HepG2 (cell line): ENCODE measurements around the gene TTC24. TPM values are rescaled to one million over a fixed set of nuclear protein-coding genes. Genes with fewer than 3 reads are reported as not detected.

Source experiments
- ATAC-seq: fragments of 200-7000 bp; cut with Tn5 transposase; 3 replicates; pipeline ENCODE4 v1.9.1; 2020; ENCODE audit warnings: mild to moderate bottlenecking, moderate library complexity
- BruUV-seq: library from RNA; stranded (reverse); fragments of 400-500 nt; replicated peaks from 2 replicates; lab custom pipeline; 2021; lab: Mats Ljungman, UMichigan
- CTCF ChIA-PET: fragments of 300-600 bp; formaldehyde crosslinking; extraction: SDS; loops from one replicate; lab custom pipeline; 2021; ENCODE audit warnings: low total read pairs, inconsistent platforms, low intra/inter-chr PET ratio; lab: Yijun Ruan, JAX
- POLR2A ChIA-PET: fragments of 350-600 bp; sonication (Branson Sonifier 250); formaldehyde crosslinking; loops from one replicate; lab custom pipeline; 2020; ENCODE audit warnings: antibody characterized with exemption, inconsistent platforms; lab: Yijun Ruan, JAX
- DNase-seq: peaks from one replicate; pipeline ENCODE4 v3.0.0-alpha.2; 2015; ENCODE audit warnings: low spot score
- FAIRE-seq: peaks from 3 replicates; lab custom pipeline; 2011; peaks lifted over from hg19 to GRCh38; lab: Jason Lieb, UNC
- H2AFZ ChIP-seq: one replicate; pipeline ENCODE4 v1.6.1; 2011; ENCODE audit warnings: low read length, inconsistent platforms
- H3K27ac ChIP-seq: fragments of 300-600 bp; 3 replicates; pipeline ENCODE4 v1.8.0; 2011; ENCODE audit warnings: mixed run types, mild to moderate bottlenecking, mixed read lengths, low read length, inconsistent platforms; ENCODE audit not compliant: insufficient read depth; ENCODE audit errors: extremely low read length
- H3K27me3 ChIP-seq, 2 experiments: fragments of 200-600 bp in 1 of 2; 2 replicates in 1 of 2; 3 replicates in 1 of 2; pipeline versions ENCODE4 v1.6.0 to v1.8.0; 2011; ENCODE audit warnings: low read length in 2 of 2, mild to moderate bottlenecking in 2 of 2, moderate library complexity in 2 of 2, inconsistent platforms in 1 of 2; ENCODE audit not compliant: insufficient read depth in 2 of 2, control insufficient read depth in 1 of 2
- H3K36me3 ChIP-seq, 2 experiments: fragments of 200-600 bp in 1 of 2; replicated peaks in 1 of 2; 2 replicates in 1 of 2; 3 replicates in 1 of 2; pipeline versions ENCODE4 v1.5.1 to v1.8.0; 2011; ENCODE audit warnings: low read length in 2 of 2, inconsistent platforms in 1 of 2; ENCODE audit not compliant: insufficient read depth in 2 of 2, control insufficient read depth in 1 of 2
- H3K4me1 ChIP-seq: 2 replicates; pipeline ENCODE4 v1.5.1; 2012; ENCODE audit warnings: low read length, inconsistent platforms; ENCODE audit not compliant: insufficient read depth
- H3K4me2 ChIP-seq: 2 replicates; pipeline ENCODE4 v1.6.0; 2011; ENCODE audit warnings: low read depth, low read length, inconsistent platforms
- H3K4me3 ChIP-seq, 3 experiments: fragments of 200-600 bp in 1 of 3; sonication (generic), shearing (Covaris generic) in 1 of 3; replicated peaks in 1 of 3; 2 replicates each; pipeline ENCODE4 v1.5.1; 2011 to 2016; ENCODE audit warnings: low read length in 3 of 3, inconsistent platforms in 2 of 3, low read depth in 2 of 3, mild to moderate bottlenecking in 2 of 3, control low read depth in 1 of 3, mixed read lengths in 1 of 3; ENCODE audit not compliant: insufficient read depth in 1 of 3
- H3K79me2 ChIP-seq: one replicate; pipeline ENCODE4 v1.6.1; 2011; ENCODE audit warnings: low read length, inconsistent platforms; ENCODE audit not compliant: insufficient read depth
- H3K9ac ChIP-seq: 2 replicates; pipeline ENCODE4 v1.6.0; 2011; ENCODE audit warnings: mild to moderate bottlenecking, low read depth, low read length, inconsistent platforms; ENCODE audit not compliant: insufficient read depth
- H3K9me3 ChIP-seq: 2 replicates; pipeline ENCODE4 v1.5.1; 2012; ENCODE audit warnings: mild to moderate bottlenecking, low read length
- H4K20me1 ChIP-seq: 2 replicates; pipeline ENCODE4 v1.6.0; 2011; ENCODE audit warnings: inconsistent platforms, mild to moderate bottlenecking, low read length, moderate library complexity; ENCODE audit not compliant: insufficient read depth
- EZH2 ChIP-seq: conservative IDR thresholded peaks from 2 replicates; pipeline ENCODE4 v1.6.1; 2012; ENCODE audit warnings: mild to moderate bottlenecking, low read depth, low read length, moderate library complexity
- GPBP1L1 ChIP-seq: sonication (generic); formaldehyde crosslinking; IDR thresholded peaks from 2 replicates; pipeline ENCODE4 v1.5.0; 2020; ENCODE audit warnings: mild to moderate bottlenecking, missing genetic modification reagents
- HNF4A ChIP-seq: sonication (generic); formaldehyde crosslinking; IDR thresholded peaks from 2 replicates; pipeline ENCODE4 v1.4.0; 2020; ENCODE audit warnings: missing genetic modification reagents
- HNRNPL ChIP-seq: fragments of 200-400 bp; formaldehyde crosslinking; IDR thresholded peaks from 2 replicates; pipeline ENCODE4 v1.6.1; 2017; ENCODE audit warnings: mild to moderate bottlenecking, low read depth, low read length
- JARID2 ChIP-seq: sonication (generic); formaldehyde crosslinking; IDR thresholded peaks from 2 replicates; pipeline ENCODE4 v1.8.1; 2023; ENCODE audit warnings: missing genetic modification reagents, inconsistent platforms; ENCODE audit not compliant: insufficient replicate concordance
- NRL ChIP-seq: sonication (generic); formaldehyde crosslinking; IDR thresholded peaks from 2 replicates; pipeline ENCODE4 v1.5.0; 2020; ENCODE audit warnings: missing genetic modification reagents, mild to moderate bottlenecking, moderate library complexity, borderline replicate concordance
- SUZ12 ChIP-seq: fragments of 150-350 bp; IDR thresholded peaks from 2 replicates; pipeline ENCODE4 v1.6.1; 2014; ENCODE audit warnings: low read depth, low read length
- TAF1 ChIP-seq: sonication (generic); formaldehyde crosslinking; IDR thresholded peaks from 2 replicates; pipeline ENCODE4 v1.4.0; 2020; ENCODE audit warnings: missing genetic modification reagents
- XRCC5 ChIP-seq: fragments of 200-400 bp; formaldehyde crosslinking; optimal IDR thresholded peaks from 2 replicates; pipeline ENCODE3; 2017; ENCODE audit warnings: mild to moderate bottlenecking, low read length
- ZBTB34 ChIP-seq: sonication (generic); formaldehyde crosslinking; IDR thresholded peaks from 2 replicates; pipeline ENCODE4 v1.8.0; 2022; ENCODE audit warnings: mild to moderate bottlenecking, missing genetic modification reagents
- ZMYM3 ChIP-seq: sonication (generic); formaldehyde crosslinking; IDR thresholded peaks from 2 replicates; pipeline ENCODE4 v1.5.1; 2020; ENCODE audit warnings: mild to moderate bottlenecking, missing genetic modification reagents
- ZNF562 ChIP-seq: sonication (generic); formaldehyde crosslinking; IDR thresholded peaks from 2 replicates; pipeline ENCODE4 v1.8.0; 2022; ENCODE audit warnings: missing genetic modification reagents, borderline replicate concordance
- ZNF567 ChIP-seq: sonication (generic); formaldehyde crosslinking; IDR thresholded peaks from 2 replicates; pipeline ENCODE4 v1.8.1; 2023; ENCODE audit warnings: mild to moderate bottlenecking, missing genetic modification reagents, borderline replicate concordance
- ZNF687 ChIP-seq: sonication (generic); formaldehyde crosslinking; IDR thresholded peaks from 2 replicates; pipeline ENCODE4 v1.5.1; 2020; ENCODE audit warnings: mild to moderate bottlenecking, missing genetic modification reagents, moderate library complexity
- WGBS: methylation state at CpG from one replicate; pipeline ENCODE4 v1.1.6; 2017; ENCODE audit warnings: low lambda C conversion rate; 5-methylcytosine and 5-hydroxymethylcytosine counted together
- in situ Hi-C: cut with HindIII; loops from 2 replicates; pipeline ENCODE4 v1.10.0; 2017; ENCODE audit warnings: low pct_unique_long_range_greater_than_20kb; ENCODE audit not compliant: extremely low pct_ligation_motif_present
- intact Hi-C: fragments of 100-400 bp; cut with micrococcal nuclease; formaldehyde crosslinking; loops from one replicate; pipeline ENCODE4 v1.10.0; 2022; ENCODE audit not compliant: unreplicated experiment
- polyA plus RNA-seq, 8 experiments: library from polyadenylated mRNA; depleted of rRNA in 3 of 8; stranded (reverse) in 7 of 8; unstranded in 1 of 8; fragments of >200 nt; fragmentation: Illumina TruSeq in 4 of 8; extraction: Trizol in 4 of 8; gene quantifications; 2 replicates each; pipeline versions ENCODE4 v1.2.1 to v1.2.3, GENCODE V29; 2011 to 2016; ENCODE audit warnings: low read depth in 4 of 8, missing spikeins in 1 of 8, mixed read lengths in 1 of 8; ENCODE audit not compliant: insufficient read depth in 1 of 8
- total RNA-seq, 5 experiments: library from RNA; depleted of rRNA; stranded (reverse); fragments of >200 nt; fragmentation: Illumina TruSeq; extraction: Trizol; gene quantifications; 2 replicates each; pipeline ENCODE4 v1.2.3, GENCODE V29; 2016; ENCODE audit warnings: low read depth in 1 of 5

TTC24 gene
- total and polyA plus RNA-seq, 2 of the 13 experiments (the other 11 are each of a cell fraction or from before 2014, with no cell fraction given): 0.13 to 0.18 TPM

- FAIRE-seq: no peak
- H3K9ac ChIP-seq: no peak overlapping the region
- ChIA-PET CTCF (interaction anchor here (2.2 to 3.0 kb wide), 4 partner anchors 32 to 100 kb away, joined by 9 to 18 read pairs (median 10); partner anchors contain the start of gene NES), POLR2A (interaction anchor here (2.1 kb wide), 1 partner anchor 36 kb away, joined by 7 read pairs; no protein-coding TSS in a partner anchor)
- no peaks in the 10 kb centered on the region for H4K20me1 ChIP-seq
- peak; percentile 48 for ATAC-seq
- H3K4me1 ChIP-seq: peaks cover 34% of the 10 kb centered on the region
- H2AFZ ChIP-seq: no peak overlapping the region
- no TSS peak for BruUV-seq
- DNase-seq: no peak
- no peak overlapping the region for H3K27ac ChIP-seq
- H3K4me2 ChIP-seq: peak overlapping the region; percentile 88
- H3K9me3 ChIP-seq: no peaks in the 10 kb centered on the region
- in situ Hi-C loops: no loop called here
- peak overlapping the region; percentile 43 to 69 (median 44); a peak in 5 of 6 replicates for H3K4me3 ChIP-seq
- no peaks in the 10 kb centered on the region for H3K36me3 ChIP-seq
- intact Hi-C loops: loop anchor here (1.0 to 2.0 kb wide), 2 partner anchors 32 to 51 kb away; partner anchors contain the start of gene NES
- H3K79me2 ChIP-seq: no peaks in the 10 kb centered on the region
- peaks cover 13 to 40% of the 10 kb centered on the region in 2 experiments for H3K27me3 ChIP-seq
- 3% methylated on average over 15 of the region's 45 CpGs for WGBS
- TF ChIP-seq ZNF567 (CRISPR knock-in tag): no peak
- peak; percentile 3; the same call in 1 of the 2 replicates for TF ChIP-seq ZNF687
- peak; percentile 60; the same call in 1 of the 2 replicates for TF ChIP-seq HNRNPL
- TF ChIP-seq HNF4A: 0 out of 2 replicates have a peak, but pooled peaks have one; percentile 19
- TF ChIP-seq XRCC5: peak; percentile 31
- TF ChIP-seq ZMYM3 (CRISPR knock-in tag): no peak
- TF ChIP-seq SUZ12: no peak
- no peak for TF ChIP-seq JARID2 (CRISPR knock-in tag)
- no peak for TF ChIP-seq TAF1 (CRISPR knock-in tag)
- TF ChIP-seq ZNF562 (CRISPR knock-in tag): no peak
- no peak for TF ChIP-seq GPBP1L1 (CRISPR knock-in tag)
- TF ChIP-seq EZH2: peak; percentile 87; the same call in 1 of the 2 replicates
- TF ChIP-seq ZBTB34 (CRISPR knock-in tag): no peak
- TF ChIP-seq NRL (CRISPR knock-in tag): 0 out of 2 replicates have a peak, but pooled peaks have one; percentile 2
Observed at GRCh38 chr1:156625436-156626078, 46.0 kb downstream of the TTC24 start.
